Adrenal gland (tissue), 12 donors: ENCODE results near the gene BBS9. TPM values are rescaled to one million over a fixed set of nuclear protein-coding genes. Genes with fewer than 3 reads are reported as not detected.

Experiments
- DNase-seq, 7 donors: peaks; one replicate each; pipeline ENCODE4 v3.0.0-alpha.2; 2019 to 2020
- H3K27ac ChIP-seq, 5 donors: fragments of 200-600 bp; sonication (generic) in 4 of 5; 1 replicate in 3 of 5; 2 replicates in 2 of 5; pipeline versions ENCODE4 v1.5.1 to v1.8.0; 2016 to 2020; ENCODE audit warnings: mild to moderate bottlenecking in 1 of 5
- H3K27me3 ChIP-seq: fragments of 200-600 bp; 2 replicates; pipeline ENCODE4 v1.8.0; 2021
- H3K36me3 ChIP-seq, 2 donors: fragments of 200-600 bp; replicated peaks in 1 of 2; 1 replicate in 1 of 2; 2 replicates in 1 of 2; pipeline versions ENCODE4 v1.5.1 to v1.8.0; 2018 to 2022
- H3K4me1 ChIP-seq, 2 donors: fragments of 200-600 bp; replicated peaks in 1 of 2; 1 replicate in 1 of 2; 2 replicates in 1 of 2; pipeline versions ENCODE4 v1.5.1 to v1.8.0; 2018 to 2021
- H3K4me3 ChIP-seq, 4 donors: fragments of 200-600 bp; sonication (generic) in 3 of 4; one replicate each; pipeline ENCODE4 v1.5.1; 2016 to 2018
- H3K9me3 ChIP-seq, 3 donors: fragments of 200-600 bp; sonication (generic) in 1 of 3; replicated peaks in 1 of 3; 1 replicate in 2 of 3; 2 replicates in 1 of 3; pipeline versions ENCODE4 v1.5.1 to v1.8.0; 2016 to 2021
- POLR2A ChIP-seq, 2 donors: fragments of 450-650 bp; IDR thresholded peaks; one replicate each; pipeline ENCODE4 v1.6.1; 2017; ENCODE audit warnings: antibody characterized with exemption in 2 of 2, mild to moderate bottlenecking in 2 of 2, moderate library complexity in 1 of 2
- WGBS, 4 donors: extraction: QIAGEN DNeasy Blood & Tissue Kit in 2 of 4; methylation state at CpG; one replicate each; pipeline versions ENCODE4 v1.1.5 to v1.1.7; 2013 to 2017; 5-methylcytosine and 5-hydroxymethylcytosine counted together
- intact Hi-C, 2 donors: fragments of 100-400 bp; cut with DNase I; formaldehyde crosslinking; loops; one replicate each; pipeline versions ENCODE4 v1.14.1 to v1.15.0; 2022 to 2023
- polyA plus RNA-seq, 3 donors: library from polyadenylated mRNA; stranded (reverse); fragments of 200-250 nt in 2 of 3; fragments of 350-450 nt in 1 of 3; fragmentation: Illumina TruSeq in 1 of 3; extraction: RNeasy Lipid Tissue Mini Kit (QIAGEN cat#74804) in 1 of 3; gene quantifications; one replicate each; pipeline ENCODE4 v1.2.3, GENCODE V29; 2013 to 2014
- total RNA-seq, 9 donors: library from RNA; depleted of rRNA in 4 of 9; stranded (reverse); fragments of >200 nt in 4 of 9; fragments of 120-200 nt in 1 of 9; fragmentation: NEBNext Ultra II Directional in 1 of 9; extraction: Animal tissue kit (Norgen Biotek cat#: 25700) in 1 of 9; gene quantifications; one replicate each; pipeline versions ENCODE4 v1.1.0 to v1.2.4, GENCODE V29; 2013 to 2023
- TF ChIP-seq, protein P1 (sequence below), 6 experiments: fragments of 450-650 bp in 4 of 6; fragments of 200-600 bp in 2 of 6; sonication (generic) in 1 of 6; IDR thresholded peaks; 1 replicate in 5 of 6; 2 replicates in 1 of 6; pipeline versions ENCODE4 v1.5.1 to v1.8.0; 2016 to 2021; ENCODE audit warnings: antibody characterized with exemption in 6 of 6, mild to moderate bottlenecking in 2 of 6, moderate library complexity in 1 of 6
- donor health status: healthy with polysubstance abuse.
- donor health status: Bipolar disorder and iron deficiency.
- donor health status: DM: yes; HTN: yes; CAD: no.
- donor health status: DM: no; HTN: no; CAD: no.
- donor health status: DM: no; HTN: no; CAD: no.
- donor health status: DM: yes; HTN: yes; CAD: no.

The BBS9 gene
- total and polyA plus RNA-seq, 12 donors, result 5.6 to 39.4 (median 21.7) TPM

DNA sequence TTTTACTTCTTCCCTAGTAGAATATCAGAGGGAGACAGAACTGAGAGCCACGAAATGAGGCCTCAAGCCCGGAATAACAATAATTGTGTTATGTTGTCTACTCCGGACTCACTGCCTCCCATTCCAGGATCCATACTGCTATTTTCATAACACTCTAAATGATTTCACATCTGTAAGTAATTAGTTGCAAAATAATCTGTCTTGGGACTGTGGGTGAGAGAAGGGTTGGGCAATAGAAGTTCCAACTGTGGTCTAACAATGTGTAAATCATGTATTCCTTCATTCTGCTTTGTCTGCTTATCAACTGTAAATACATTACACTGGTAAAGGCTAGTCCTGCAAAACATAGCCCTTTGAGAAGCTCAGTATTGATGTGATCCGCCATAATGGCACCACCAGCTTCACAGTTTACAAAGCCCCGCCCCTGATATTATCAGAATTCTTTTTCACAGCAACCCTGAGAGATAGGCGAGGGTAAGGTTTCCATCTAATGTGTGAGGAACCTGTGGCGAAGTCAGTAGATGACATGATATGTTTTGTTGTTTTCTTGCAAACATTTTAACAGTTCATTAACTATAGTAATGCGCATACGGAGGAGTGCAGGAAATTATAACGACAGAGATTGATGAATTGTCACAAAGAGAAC, 510.3 kb downstream of the BBS9 start:
- no peak for DNase-seq
- Histone ChIP-seq H3K27ac (no peak overlapping the region), H3K36me3 (no peaks in the 10 kb centered on the region), H3K9me3 (no peaks in the 10 kb centered on the region), H3K4me1 (no peaks in the 10 kb centered on the region), H3K27me3 (no peaks in the 10 kb centered on the region), H3K4me3 (no peak overlapping the region)
- no peak for TF ChIP-seq POLR2A (IDR thresholded peaks at IDR 0.05)
- TF ChIP-seq, protein P1, sequence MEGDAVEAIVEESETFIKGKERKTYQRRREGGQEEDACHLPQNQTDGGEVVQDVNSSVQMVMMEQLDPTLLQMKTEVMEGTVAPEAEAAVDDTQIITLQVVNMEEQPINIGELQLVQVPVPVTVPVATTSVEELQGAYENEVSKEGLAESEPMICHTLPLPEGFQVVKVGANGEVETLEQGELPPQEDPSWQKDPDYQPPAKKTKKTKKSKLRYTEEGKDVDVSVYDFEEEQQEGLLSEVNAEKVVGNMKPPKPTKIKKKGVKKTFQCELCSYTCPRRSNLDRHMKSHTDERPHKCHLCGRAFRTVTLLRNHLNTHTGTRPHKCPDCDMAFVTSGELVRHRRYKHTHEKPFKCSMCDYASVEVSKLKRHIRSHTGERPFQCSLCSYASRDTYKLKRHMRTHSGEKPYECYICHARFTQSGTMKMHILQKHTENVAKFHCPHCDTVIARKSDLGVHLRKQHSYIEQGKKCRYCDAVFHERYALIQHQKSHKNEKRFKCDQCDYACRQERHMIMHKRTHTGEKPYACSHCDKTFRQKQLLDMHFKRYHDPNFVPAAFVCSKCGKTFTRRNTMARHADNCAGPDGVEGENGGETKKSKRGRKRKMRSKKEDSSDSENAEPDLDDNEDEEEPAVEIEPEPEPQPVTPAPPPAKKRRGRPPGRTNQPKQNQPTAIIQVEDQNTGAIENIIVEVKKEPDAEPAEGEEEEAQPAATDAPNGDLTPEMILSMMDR (IDR thresholded peaks at IDR 0.05), result no peak
- 87 to 94% (median 92%) methylated on average over 10 of the region's 10 CpGs for WGBS, 4 donors
- intact Hi-C loops, result no loop called here

DNA sequence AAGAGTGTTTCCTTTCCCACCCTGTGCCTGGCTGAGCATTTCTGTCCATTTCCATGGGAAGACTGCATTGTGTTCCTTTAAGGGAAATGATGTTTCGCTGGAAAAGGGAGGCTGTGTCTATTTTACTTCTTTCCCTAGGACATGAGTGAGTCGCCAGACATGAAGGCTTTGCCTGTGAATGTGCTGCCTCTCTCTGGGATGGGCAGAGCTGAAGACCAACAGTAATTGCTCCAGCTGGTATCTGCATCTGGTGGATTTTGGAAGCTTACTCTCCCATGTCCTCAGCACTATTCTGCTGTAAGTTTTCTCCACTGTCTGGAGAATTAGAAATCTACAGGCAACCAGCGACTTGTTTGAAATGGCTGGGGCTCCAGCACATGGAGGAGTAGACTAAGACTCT, 511.4 kb downstream of the BBS9 start:
- Histone ChIP-seq H3K27ac (no peak overlapping the region), H3K4me1 (no peaks in the 10 kb centered on the region), H3K27me3 (no peaks in the 10 kb centered on the region), H3K4me3 (no peak overlapping the region), H3K36me3 (no peaks in the 10 kb centered on the region), H3K9me3 (no peaks in the 10 kb centered on the region)
- intact Hi-C loops, result no loop called here
- no peak for DNase-seq
- 83 to 94% (median 91%) methylated on average over 3 of the region's 3 CpGs for whole genome bisulfite sequencing, 4 donors
- TF ChIP-seq, protein P1 (IDR thresholded peaks at IDR 0.05), result no peak
- no peak for TF ChIP-seq POLR2A (IDR thresholded peaks at IDR 0.05)

DNA sequence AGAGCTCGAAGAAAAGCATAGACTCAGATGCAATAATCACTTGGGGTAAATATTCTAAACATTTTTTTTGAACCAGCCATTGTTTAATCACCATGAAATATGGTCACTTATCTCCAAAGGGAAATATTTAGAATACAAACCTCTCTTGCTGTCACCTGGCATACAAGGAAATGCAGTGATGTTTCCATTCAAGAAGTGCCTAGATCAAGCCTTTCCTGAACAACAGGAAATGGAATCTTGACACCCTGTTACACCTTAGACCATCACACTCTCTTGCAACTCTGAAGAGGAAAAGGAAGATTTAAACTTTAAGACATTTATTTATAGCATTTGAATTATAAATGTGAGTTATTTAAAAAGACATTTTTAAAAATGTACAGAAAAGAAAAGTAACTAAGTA, 512.9 kb downstream of the BBS9 start:
- intact Hi-C loops, result no loop called here
- H3K27me3 ChIP-seq, result no peaks in the 10 kb centered on the region
- 80 to 97% (median 82%) methylated on average over 1 of the region's 1 CpG for WGBS, 4 donors
- H3K27ac ChIP-seq, result no peak overlapping the region
- H3K4me3 ChIP-seq, result no peak overlapping the region
- TF ChIP-seq, protein P1 (IDR thresholded peaks at IDR 0.05), result no peak
- no peak for TF ChIP-seq POLR2A (IDR thresholded peaks at IDR 0.05)
- no peaks in the 10 kb centered on the region for H3K9me3 ChIP-seq
- H3K36me3 ChIP-seq, result no peaks in the 10 kb centered on the region
- no peak for DNase-seq
- no peaks in the 10 kb centered on the region for H3K4me1 ChIP-seq

DNA sequence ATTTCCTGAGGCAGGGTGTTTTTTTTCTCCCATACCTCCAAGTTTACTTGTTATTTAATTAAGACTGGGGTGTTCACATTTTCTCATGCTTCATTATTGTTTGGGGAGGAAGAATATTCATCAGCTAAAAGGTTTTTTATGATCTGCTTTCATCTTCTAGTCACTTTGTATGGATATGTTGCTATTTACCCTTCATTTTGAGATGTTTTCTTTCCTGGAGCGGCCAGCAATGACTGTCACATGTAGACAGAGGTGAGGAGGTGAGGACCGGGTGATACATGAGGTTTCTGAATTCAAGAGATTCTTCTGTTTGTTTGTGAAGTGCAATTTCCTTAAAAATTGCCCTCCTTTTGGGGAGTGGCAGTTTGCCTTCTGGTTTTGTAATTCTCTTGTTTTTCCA, 514.2 kb downstream of the BBS9 start:
- no peak for DNase-seq
- TF ChIP-seq, protein P1 (IDR thresholded peaks at IDR 0.05), result no peak
- no peak for TF ChIP-seq POLR2A (IDR thresholded peaks at IDR 0.05)
- no peak overlapping the region for H3K4me3 ChIP-seq
- H3K27me3 ChIP-seq, result no peaks in the 10 kb centered on the region
- WGBS, 4 donors, result 59 to 93% (median 86%) methylated on average over 2 of the region's 2 CpGs
- no peaks in the 10 kb centered on the region for H3K36me3 ChIP-seq
- no peaks in the 10 kb centered on the region for H3K4me1 ChIP-seq
- intact Hi-C loops, result no loop called here
- no peaks in the 10 kb centered on the region for H3K9me3 ChIP-seq
- H3K27ac ChIP-seq, result no peak overlapping the region
